Inferior parietal cortex (tissue), 1 donor: Measurements from ENCODE around the gene HOGA1.
"Not testable (repeated sequence)": the region's sequence is repeated elsewhere in the genome, so short reads cannot be mapped to it uniquely, and the experiment has no call there.

Source experiments
- DNase-seq: peaks from one replicate; pipeline ENCODE4 v3.0.0-alpha.2; 2016; ENCODE audit errors: extremely low spot score

The HOGA1 gene

DNA sequence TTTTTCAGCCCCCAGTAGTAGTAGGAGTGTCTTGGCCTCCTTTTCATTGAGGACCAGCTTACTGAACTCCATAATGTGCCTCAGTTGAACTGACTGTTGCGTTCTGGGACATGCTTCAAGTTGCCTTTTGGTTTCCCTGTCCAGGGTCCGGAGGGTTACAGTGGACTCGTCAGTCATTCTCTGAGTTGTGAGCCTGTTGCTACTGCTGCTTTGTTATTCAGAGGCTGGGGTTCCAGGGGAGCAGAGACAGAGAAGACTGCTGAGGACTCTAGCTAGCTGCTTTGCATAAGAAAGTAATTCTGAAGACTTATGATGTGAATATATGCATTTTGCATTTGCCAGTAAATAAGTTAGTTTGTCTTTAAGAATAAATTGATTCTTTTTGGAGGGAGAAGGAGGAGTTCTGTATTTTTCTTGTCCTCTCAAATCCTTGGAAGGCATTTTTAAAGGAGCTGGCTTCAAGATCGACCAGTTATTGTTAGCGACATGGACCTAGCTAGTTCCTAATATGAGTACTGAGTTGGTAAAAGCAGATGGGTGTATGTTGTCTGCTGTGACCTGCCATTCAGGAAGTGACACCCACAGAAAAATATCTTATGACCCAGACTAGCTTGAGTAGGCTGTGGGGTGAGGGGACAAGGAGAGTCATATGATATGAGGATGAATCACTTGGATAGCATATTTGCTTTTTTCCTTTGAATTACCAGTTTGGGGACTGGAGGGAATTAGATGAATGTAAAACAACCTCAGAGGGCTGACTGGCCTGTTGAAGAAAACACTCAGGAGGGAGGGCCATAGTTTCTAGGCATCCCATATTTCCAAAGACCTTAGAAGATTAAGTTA is 64.6 kb downstream of the HOGA1 start:
- DNase-seq: no peak

DNA sequence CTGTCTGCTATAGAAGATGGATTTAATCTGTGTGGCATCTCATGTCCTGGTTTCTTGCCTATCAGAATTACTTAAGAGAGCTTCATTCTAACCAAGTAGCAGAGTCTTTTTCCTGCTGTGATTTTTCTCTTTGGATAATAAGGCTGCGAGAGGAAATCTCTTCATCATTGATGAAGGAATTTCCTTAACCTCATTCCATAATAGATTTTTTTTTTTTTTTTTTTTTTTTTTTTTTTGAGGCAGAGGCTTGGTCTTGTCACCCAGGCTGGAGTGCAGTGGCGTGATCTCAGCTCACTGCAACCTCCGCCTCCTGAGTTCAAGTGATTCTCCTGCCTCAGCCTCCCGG is 65.2 kb downstream of the HOGA1 start:
- DNase-seq: not testable (repeated sequence)

DNA sequence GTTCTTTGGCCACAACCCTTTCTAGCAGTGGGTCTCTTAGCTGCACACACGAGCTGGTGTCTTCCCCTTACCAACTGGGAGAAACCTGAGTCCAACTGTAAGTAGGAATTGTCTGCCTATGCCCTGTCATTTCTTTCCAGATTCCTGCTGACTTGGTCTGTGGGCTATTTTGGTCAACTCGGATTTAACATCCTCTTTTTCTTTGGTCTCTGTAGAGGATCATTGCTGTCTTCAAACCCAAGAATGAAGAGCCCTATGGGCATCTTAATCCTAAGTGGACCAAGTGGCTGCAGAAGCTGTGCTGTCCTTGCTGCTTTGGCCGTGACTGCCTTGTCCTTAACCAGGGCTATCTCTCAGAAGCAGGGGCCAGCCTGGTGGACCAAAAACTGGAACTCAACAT is 66.5 kb downstream of the HOGA1 start:
- no peak for DNase-seq

DNA sequence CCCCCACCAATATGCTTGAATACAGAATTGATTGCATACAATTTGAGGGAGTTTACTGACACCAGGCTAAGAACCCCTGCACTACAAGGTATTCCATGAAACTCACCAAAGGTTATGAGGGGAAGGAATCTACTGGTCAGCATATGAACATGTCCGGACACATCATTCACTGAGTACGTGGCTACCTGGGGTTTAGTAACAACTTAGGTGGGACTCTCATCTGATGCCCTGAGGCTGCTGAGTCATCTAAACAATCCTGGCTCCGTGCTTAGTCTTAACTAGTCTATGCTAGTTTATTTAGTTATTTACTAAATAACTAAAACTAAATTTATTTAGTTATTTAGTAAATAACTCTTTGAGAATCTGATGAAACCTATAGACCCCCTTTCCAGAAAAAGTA is 67.6 kb downstream of the HOGA1 start:
- no peak for DNase-seq

DNA sequence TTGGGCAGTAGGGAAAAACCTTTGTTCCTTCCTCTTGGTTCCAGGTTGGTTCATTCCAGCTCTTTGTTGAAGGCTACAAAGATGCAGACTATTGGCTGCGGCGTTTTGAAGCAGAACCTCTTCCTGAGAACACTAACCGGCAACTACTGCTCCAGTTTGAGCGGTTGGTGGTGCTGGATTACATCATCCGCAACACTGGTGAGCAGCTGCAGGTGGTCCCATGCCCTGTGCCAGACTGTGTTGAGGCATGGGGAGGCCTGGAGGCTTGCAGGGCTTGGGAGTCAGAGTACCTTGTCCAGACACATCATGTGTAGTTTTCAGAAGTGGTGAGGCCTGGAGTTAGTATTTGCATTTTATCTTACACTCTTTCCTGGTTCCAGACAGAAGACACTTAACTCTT is 72.6 kb downstream of the HOGA1 start:
- no peak for DNase-seq

DNA sequence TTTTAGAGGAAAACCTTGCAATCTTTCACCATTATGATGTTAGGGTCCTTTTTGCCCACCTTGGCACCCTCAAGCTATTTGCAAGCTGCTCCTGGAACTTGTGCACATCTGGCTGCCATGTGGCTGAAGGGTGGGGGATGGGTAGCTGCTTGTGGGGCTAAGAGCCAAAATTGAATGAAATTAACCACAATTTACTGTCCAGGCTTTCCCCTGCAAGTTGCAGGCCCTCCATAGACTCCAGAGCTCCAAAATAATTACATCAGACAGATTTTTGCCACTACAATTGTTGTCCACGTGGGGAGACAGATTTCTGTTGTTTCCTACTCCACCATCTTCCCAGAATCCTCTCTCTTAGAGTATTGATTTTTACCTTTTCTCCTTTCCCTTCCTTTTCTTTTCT is 75.4 kb downstream of the HOGA1 start:
- DNase-seq: no peak
